ENCODE results near the gene NHSL1.

DNA sequence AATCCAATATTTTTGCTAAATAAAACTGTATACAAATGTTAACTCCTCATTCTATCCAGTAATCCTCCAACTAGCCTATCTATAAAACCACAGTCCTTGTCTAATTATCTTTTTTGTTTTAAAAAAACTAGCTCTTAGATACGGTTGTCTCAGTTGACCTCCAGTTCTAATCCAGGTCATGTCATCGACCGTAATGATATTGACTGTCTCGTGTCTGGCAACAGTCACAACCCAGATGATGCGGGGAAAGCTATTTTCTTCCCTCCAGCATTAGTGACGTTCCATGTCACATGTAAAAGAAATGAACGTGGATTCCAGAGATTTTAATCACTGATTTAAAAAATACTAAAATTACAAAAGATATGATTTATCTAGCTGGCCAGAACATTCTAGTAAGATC, 59.7 kb downstream of the NHSL1 start:
- TF ChIP-seq, protein P1, sequence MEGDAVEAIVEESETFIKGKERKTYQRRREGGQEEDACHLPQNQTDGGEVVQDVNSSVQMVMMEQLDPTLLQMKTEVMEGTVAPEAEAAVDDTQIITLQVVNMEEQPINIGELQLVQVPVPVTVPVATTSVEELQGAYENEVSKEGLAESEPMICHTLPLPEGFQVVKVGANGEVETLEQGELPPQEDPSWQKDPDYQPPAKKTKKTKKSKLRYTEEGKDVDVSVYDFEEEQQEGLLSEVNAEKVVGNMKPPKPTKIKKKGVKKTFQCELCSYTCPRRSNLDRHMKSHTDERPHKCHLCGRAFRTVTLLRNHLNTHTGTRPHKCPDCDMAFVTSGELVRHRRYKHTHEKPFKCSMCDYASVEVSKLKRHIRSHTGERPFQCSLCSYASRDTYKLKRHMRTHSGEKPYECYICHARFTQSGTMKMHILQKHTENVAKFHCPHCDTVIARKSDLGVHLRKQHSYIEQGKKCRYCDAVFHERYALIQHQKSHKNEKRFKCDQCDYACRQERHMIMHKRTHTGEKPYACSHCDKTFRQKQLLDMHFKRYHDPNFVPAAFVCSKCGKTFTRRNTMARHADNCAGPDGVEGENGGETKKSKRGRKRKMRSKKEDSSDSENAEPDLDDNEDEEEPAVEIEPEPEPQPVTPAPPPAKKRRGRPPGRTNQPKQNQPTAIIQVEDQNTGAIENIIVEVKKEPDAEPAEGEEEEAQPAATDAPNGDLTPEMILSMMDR (IDR thresholded peaks at IDR 0.05), result no peak
- no peak for TF ChIP-seq POLR2A (IDR thresholded peaks at IDR 0.05)
- TF ChIP-seq EP300 (IDR thresholded peaks at IDR 0.05), result no peak
- TF ChIP-seq POLR2AphosphoS5 (IDR thresholded peaks at IDR 0.05), result no peak

Data from sigmoid colon (tissue), 4 donors.